HAP-1 (cell line): Measurements from ENCODE around the gene MAPRE2.
"Not testable (repeated sequence)": the region's sequence is repeated elsewhere in the genome, so short reads cannot be mapped to it uniquely, and the experiment has no call there.

Experiments
- DNase-seq, 2 experiments: peaks; one replicate each; pipeline ENCODE4 v3.0.0-alpha.2; 2016 to 2020; ENCODE audit warnings: low spot score in 2 of 2
- H3K27me3 ChIP-seq: fragments of 250-450 bp; sonication (Bioruptor Pico); 2 replicates; pipeline ENCODE4 v1.5.1; 2020; ENCODE audit warnings: low read depth, mild to moderate bottlenecking, moderate library complexity
- H3K36me3 ChIP-seq: fragments of 250-450 bp; sonication (Bioruptor Pico); replicated peaks from 2 replicates; pipeline ENCODE4 v1.5.1; 2020; ENCODE audit warnings: mild to moderate bottlenecking
- H3K4me1 ChIP-seq: fragments of 250-450 bp; sonication (Bioruptor Pico); 2 replicates; pipeline ENCODE4 v1.5.1; 2020; ENCODE audit warnings: mild to moderate bottlenecking
- H3K4me3 ChIP-seq: fragments of 250-450 bp; sonication (Bioruptor Pico); 2 replicates; pipeline ENCODE4 v1.5.1; 2020; ENCODE audit warnings: mild to moderate bottlenecking, moderate library complexity
- H3K9me3 ChIP-seq: fragments of 250-450 bp; sonication (Bioruptor Pico); 2 replicates; pipeline ENCODE4 v1.5.1; 2020; ENCODE audit warnings: mild to moderate bottlenecking, moderate library complexity
- in situ Hi-C: fragments of 300-500 bp; cut with MboI; formaldehyde crosslinking; loops from 3 replicates; pipeline ENCODE4 v1.14.3; 2020; ENCODE audit warnings: low sequenced_read_pairs, inconsistent platforms, mixed read lengths

The MAPRE2 gene

DNA sequence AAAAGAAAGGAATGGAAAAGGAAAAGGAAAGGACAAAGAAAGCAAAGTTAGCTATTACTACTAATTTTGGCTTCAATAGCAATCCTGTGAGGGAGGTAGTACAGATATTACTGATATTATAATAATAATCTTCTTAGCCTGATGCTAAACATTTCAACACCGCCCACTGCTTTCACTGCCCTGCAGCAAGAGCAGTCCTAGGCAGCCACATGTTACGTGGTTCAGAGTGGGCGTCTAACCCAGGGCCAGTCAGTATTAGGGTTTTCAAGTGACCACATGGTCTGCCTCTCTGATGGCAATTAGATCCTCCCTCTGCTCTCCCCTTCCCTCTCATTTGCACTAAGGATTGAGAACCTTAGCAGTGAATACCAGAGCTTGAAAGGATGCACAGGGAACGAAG lies 116.0 kb downstream of the MAPRE2 start:
- no peak overlapping the region for H3K4me3 ChIP-seq
- peaks cover 16% of the 10 kb centered on the region for H3K27me3 ChIP-seq
- no peaks in the 10 kb centered on the region for H3K9me3 ChIP-seq
- no peak for DNase-seq
- H3K36me3 ChIP-seq: no peaks in the 10 kb centered on the region
- H3K4me1 ChIP-seq: no peaks in the 10 kb centered on the region
- in situ Hi-C loops: no loop called here

DNA sequence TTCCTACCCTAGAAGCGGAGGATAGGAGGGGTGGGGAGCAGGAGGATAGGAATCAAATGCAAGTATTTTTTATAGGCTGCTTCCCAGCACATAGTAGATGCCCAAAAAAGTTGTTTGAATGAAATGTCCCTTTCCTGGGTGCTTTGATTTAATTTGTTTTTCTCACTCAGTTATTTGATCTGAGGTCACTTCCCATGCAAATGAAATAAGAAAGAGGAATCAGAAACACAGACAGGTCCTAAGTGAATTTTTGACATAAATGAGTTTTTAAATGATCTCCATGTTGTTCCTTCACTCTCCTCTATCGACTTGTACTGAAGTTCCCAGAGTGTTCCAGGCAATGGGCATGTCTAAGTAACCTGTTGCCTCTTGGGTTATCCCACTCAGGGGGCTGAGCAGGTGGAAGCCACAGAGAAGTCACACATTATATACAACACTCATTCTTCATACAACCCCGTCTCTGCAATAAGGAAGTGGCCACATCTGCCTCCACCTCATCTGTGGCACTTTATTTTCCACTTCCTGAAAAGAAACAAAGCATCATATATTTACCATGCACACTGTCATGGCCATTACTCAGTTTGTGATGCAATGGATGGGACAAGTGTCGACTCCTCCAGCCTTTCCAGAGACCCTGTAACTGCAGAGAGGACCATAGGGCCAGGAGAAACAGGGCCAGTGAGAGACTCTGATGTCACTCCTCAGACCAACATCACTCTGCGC lies 117.7 kb downstream of the MAPRE2 start:
- no peak for DNase-seq
- H3K36me3 ChIP-seq: no peaks in the 10 kb centered on the region
- H3K4me3 ChIP-seq: no peak overlapping the region
- no peaks in the 10 kb centered on the region for H3K9me3 ChIP-seq
- no peaks in the 10 kb centered on the region for H3K4me1 ChIP-seq
- H3K27me3 ChIP-seq: peaks cover 21% of the 10 kb centered on the region
- in situ Hi-C loops: no loop called here

DNA sequence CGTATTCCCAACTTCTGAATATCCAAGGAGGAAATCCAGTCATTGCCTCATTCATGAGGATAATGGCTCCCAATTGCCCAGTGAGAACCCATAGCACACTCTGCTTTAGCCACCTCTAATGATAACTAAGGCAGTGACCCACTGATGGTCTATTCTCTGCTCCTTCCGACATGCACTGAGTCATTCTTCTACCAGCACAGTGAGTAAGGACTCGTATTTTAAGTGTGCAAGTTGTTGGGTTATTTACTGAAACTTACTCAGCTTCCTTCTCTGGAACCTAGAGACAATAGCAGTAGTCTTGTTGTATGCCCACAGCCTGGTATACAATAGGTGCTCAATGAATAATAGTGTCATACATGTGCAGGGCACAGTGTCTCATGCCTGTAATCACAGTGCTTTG lies 118.6 kb downstream of the MAPRE2 start:
- H3K27me3 ChIP-seq: peaks cover 27% of the 10 kb centered on the region
- H3K4me3 ChIP-seq: no peak overlapping the region
- no peaks in the 10 kb centered on the region for H3K36me3 ChIP-seq
- no peaks in the 10 kb centered on the region for H3K9me3 ChIP-seq
- no peak for DNase-seq
- H3K4me1 ChIP-seq: no peaks in the 10 kb centered on the region
- in situ Hi-C loops: no loop called here

DNA sequence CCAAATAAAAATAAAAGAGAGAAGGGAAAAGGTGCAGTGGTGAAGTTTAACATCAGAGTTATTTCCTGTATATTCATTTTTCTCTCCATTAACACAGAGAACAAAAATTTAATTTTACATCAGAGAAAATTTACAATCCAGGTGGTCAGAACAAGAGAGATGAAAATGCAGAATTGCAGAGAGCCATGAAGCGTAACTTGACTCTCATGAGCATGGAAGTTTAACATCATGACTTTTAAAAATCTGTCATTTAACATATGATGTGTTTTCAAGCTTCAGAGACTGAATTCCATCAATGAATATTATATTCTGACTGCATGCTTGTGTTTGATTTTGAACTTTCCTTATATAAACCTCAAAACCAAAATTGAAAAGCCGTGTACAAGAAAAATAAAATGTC lies 120.3 kb downstream of the MAPRE2 start:
- no peak overlapping the region for H3K4me3 ChIP-seq
- in situ Hi-C loops: no loop called here
- H3K9me3 ChIP-seq: no peaks in the 10 kb centered on the region
- H3K36me3 ChIP-seq: no peaks in the 10 kb centered on the region
- H3K27me3 ChIP-seq: peaks cover 42% of the 10 kb centered on the region
- no peak for DNase-seq
- no peaks in the 10 kb centered on the region for H3K4me1 ChIP-seq

DNA sequence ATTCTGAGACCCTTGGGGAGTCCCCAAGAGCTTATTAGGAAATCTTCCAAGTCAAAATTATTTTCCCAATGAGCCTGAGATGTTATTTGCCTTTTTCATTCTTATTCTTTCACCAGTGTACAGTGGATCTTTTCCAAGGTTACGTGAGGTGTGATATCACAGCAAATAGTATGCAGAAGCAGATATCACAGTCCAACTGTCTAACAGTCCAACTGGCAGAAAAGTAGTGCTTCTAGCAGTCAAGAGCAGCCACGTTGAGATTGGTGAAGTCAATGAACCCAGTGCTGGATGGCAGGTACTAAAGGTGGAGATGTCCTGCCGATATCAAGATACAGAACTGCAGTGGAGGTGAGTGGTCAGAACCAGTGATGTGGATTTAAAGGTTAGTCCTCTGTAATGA lies 120.7 kb downstream of the MAPRE2 start:
- in situ Hi-C loops: no loop called here
- no peak for DNase-seq
- Histone ChIP-seq H3K4me1 (no peaks in the 10 kb centered on the region), H3K27me3 (peaks cover 47% of the 10 kb centered on the region), H3K36me3 (no peaks in the 10 kb centered on the region), H3K4me3 (no peak overlapping the region), H3K9me3 (no peaks in the 10 kb centered on the region)

DNA sequence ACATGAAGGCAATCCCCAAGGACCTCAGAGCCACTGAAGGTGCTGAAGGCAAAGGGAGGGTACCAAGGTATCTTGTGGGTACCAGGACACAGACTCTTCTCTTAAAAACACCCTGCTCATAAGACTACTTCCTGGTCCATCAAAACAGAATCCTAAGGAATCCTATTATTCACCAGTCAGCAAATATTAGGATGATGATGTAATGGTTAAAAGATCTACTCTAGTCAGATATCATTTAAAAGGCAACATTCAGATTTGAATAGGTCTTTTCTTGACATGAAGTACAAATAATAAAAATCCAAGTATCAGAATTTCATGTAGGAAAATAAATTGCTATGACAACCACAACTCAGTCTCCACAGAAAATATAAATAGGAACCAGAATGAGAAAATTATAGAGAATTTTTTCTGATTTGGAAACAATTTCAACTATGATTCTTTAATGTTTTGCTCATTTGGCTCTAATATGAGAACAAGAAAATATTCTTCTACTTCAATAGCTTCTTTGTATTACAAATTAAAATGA lies 121.9 kb downstream of the MAPRE2 start:
- H3K27me3 ChIP-seq: peaks cover 58% of the 10 kb centered on the region
- in situ Hi-C loops: no loop called here
- no peaks in the 10 kb centered on the region for H3K36me3 ChIP-seq
- H3K4me3 ChIP-seq: no peak overlapping the region
- no peaks in the 10 kb centered on the region for H3K9me3 ChIP-seq
- no peaks in the 10 kb centered on the region for H3K4me1 ChIP-seq
- DNase-seq: no peak

DNA sequence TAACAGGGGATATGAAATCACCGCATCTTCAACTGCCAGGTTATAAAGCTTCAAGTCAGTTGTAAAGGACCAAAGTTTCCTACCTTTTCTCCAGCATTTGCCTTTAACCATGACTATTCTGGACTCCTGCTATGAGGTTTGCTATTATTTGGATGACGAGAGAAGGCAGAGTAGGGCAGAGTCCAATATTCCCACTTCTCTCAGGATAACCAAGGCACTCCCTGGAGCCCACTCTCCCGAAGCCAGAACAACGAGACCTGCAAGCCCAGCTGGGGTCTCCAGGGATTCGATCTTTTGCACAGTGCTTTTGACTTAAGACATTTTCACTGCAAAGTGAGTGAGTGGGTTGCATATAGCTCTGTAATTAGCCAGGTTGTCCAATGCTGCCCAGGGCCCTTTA lies 122.5 kb downstream of the MAPRE2 start:
- in situ Hi-C loops: no loop called here
- no peaks in the 10 kb centered on the region for H3K4me1 ChIP-seq
- no peaks in the 10 kb centered on the region for H3K36me3 ChIP-seq
- peaks cover 57% of the 10 kb centered on the region for H3K27me3 ChIP-seq
- H3K9me3 ChIP-seq: no peaks in the 10 kb centered on the region
- no peak overlapping the region for H3K4me3 ChIP-seq
- DNase-seq: no peak

DNA sequence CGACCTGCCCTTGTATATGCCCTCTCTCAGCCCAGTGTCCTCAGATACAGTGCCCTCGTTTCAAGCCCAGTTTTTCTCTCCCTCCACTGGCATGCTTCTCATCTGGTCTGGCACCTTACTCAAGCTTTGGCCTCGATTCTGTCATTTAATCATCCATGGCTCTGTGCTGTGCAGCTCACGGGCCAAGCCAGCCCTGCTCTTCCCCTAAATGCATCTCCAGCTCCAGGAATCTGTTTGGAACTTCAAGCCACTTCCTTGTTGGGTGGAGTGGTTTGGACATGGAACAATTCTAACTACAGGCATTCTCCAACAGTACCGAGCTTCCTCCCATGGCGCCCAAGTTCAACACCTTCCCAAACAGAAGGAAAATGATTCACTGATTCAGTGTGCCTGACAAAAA lies 122.9 kb downstream of the MAPRE2 start:
- Histone ChIP-seq H3K9me3 (no peaks in the 10 kb centered on the region), H3K27me3 (peaks cover 57% of the 10 kb centered on the region), H3K36me3 (no peaks in the 10 kb centered on the region), H3K4me1 (no peaks in the 10 kb centered on the region), H3K4me3 (no peak overlapping the region)
- in situ Hi-C loops: no loop called here
- no peak for DNase-seq

DNA sequence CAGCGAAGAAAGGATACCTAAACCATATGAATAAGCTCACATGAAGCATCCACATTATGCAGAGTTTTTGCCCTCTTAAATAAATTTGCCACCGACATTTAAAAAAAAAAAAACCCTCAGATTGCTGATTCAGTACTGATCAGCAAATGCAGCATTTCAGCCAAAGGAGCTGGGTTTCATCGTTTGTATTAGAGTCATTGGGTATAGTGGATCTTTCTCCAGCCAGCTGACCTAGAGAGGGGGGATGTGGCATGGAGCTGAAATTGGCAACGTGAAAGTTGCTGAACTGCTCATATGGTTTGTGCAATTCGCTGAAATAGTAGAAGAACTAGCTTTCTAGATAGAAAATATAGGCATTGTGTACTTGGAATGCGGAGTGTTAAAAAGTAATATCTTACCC lies 126.1 kb downstream of the MAPRE2 start:
- Histone ChIP-seq H3K4me1 (no peaks in the 10 kb centered on the region), H3K9me3 (no peaks in the 10 kb centered on the region), H3K36me3 (no peaks in the 10 kb centered on the region), H3K4me3 (no peak overlapping the region), H3K27me3 (peaks cover 75% of the 10 kb centered on the region)
- in situ Hi-C loops: no loop called here
- DNase-seq: no peak

DNA sequence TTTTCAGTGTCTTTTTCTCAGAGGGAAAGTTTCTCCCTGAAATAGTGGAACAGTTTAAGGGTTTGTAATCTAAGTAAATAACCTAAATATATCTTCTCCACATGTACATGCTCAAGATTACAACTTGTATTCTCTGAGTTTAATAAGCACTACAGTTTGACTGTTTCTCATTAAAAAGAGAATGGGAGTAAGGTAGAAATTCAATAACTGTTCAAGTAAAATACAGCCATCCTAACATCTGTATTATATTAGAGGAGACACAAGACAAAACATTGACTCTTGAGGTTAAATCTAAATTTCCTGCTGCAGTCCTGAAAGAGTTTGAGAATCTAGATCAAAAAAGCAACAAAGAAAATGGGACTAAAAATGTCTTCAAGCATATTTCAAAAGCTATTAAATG lies 126.6 kb downstream of the MAPRE2 start:
- DNase-seq: no peak
- no peaks in the 10 kb centered on the region for H3K36me3 ChIP-seq
- in situ Hi-C loops: no loop called here
- no peak overlapping the region for H3K4me3 ChIP-seq
- H3K27me3 ChIP-seq: peaks cover 72% of the 10 kb centered on the region
- no peaks in the 10 kb centered on the region for H3K4me1 ChIP-seq
- no peaks in the 10 kb centered on the region for H3K9me3 ChIP-seq

DNA sequence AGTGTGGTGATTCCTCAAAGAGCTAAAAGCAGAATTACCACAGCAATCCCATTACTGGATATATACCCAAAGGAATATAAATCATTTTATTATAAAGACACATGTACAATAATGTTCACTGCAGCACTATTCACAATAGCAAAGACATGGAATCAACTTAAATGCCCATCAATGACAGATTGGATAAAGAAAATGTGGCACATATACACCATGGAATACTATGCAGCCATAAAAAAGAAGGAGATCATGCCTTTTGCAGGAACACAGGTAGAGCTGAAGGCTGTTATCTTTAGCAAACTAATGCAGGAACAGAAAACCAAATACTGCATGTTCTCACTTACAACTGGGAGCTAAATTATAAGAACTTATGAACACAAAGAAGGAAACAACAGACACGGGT lies 129.1 kb downstream of the MAPRE2 start:
- H3K4me1 ChIP-seq, DNase-seq, H3K4me3 ChIP-seq, H3K9me3 ChIP-seq, in situ Hi-C loops, H3K36me3 ChIP-seq: not testable (repeated sequence)
- peaks cover 73% of the 10 kb centered on the region for H3K27me3 ChIP-seq

DNA sequence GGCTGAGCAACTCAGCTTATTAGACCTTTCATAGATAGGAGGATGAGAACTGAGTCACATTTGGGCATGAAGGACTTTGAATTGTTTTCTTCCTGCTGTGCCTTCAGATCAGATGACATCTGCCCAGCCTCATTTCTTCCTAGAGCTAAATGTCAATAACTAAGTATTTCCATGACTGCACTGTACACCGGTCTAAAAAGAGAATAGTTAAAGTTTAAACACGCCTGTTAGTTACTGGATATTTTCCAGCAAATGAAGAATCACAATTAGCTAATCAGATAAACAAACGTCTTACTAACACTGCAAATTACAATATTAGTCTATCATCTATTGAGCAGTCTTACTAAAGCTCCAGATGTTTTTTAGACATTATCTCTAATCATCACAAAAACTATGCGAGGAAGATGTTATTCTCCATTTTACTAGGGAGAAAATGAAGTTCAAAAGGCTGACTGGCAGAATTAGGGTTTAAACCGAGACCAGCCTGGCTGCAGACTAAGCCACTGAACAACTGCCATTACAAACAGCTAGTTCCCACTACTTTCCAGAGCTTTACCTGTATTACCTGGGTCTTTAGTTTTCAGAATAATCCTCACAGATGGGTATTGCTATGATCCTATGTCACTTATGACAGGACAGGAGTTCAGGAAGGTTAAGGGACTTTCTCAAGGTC lies 130.2 kb downstream of the MAPRE2 start:
- Histone ChIP-seq H3K4me3 (no peak overlapping the region), H3K36me3 (no peaks in the 10 kb centered on the region), H3K4me1 (no peaks in the 10 kb centered on the region), H3K9me3 (no peaks in the 10 kb centered on the region), H3K27me3 (peaks cover 69% of the 10 kb centered on the region)
- DNase-seq: no peak
- in situ Hi-C loops: no loop called here

DNA sequence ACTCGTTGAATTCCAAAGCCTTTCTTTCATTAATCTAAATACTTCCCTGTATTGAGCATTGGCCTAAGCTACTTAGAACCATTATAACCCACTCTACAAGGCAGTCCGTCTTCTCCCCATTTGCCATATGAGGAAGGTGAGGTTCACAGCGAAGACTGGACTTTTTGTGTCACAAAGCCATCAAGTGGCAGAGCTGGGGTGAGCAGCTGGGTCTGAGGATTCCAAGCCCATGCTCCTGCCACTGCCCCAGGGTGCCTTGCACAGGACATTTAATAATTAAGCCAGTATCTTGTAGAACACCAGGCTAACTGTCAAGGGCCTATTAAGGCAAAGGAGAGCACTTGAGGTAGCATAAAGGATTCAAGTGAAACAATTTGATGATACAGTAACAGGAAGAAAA lies 130.8 kb downstream of the MAPRE2 start:
- Histone ChIP-seq H3K4me3 (no peak overlapping the region), H3K4me1 (no peaks in the 10 kb centered on the region), H3K9me3 (no peaks in the 10 kb centered on the region), H3K27me3 (peaks cover 67% of the 10 kb centered on the region), H3K36me3 (no peaks in the 10 kb centered on the region)
- no peak for DNase-seq
- in situ Hi-C loops: no loop called here

DNA sequence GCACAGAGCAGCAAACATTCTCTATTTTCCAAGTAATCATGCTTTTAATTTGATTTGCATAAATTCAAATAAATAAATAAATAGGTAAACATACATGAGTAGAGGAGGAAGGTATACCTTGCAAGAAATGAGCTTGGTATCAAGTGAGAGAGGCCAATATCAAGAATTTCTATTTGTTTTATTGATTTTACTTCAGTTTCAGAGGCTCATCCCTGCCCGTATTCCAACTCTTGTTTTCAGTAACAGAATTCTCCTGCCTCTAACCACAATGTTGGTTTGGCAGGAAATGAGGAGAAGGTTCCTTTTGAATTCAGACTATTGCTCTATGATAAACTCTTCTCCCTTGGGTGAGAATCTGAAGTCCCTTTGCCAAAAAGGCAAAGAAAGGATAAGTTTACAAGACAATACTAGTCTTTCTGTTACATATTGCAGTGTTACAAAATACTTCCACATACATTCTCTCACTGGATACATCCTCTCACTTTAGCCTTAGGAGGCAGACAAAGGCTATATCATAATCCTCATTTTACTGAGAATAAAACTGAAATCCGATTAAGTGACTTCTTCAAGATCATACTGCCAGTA lies 131.3 kb downstream of the MAPRE2 start:
- DNase-seq: peak in 1 of 2 experiments; percentile 87
- in situ Hi-C loops: no loop called here

More for the DNA sequence above, 131.3 kb downstream of the MAPRE2 start:
- no peaks in the 10 kb centered on the region for H3K4me1 ChIP-seq
- H3K4me3 ChIP-seq: no peak overlapping the region
- no peaks in the 10 kb centered on the region for H3K9me3 ChIP-seq
- H3K36me3 ChIP-seq: no peaks in the 10 kb centered on the region
- H3K27me3 ChIP-seq: peaks cover 62% of the 10 kb centered on the region
